ENCODE data around the gene TSHR.

Gene TSHR

GRCh38 chr14:81120501-81120900, 165.1 kb downstream of the TSHR start:
- peaks cover 16 to 45% (median 23%) of the 10 kb centered on the region in 10 experiments for H3K4me1 ChIP-seq
- H4K20me1 ChIP-seq: no peaks in the 10 kb centered on the region
- H3K4me2 ChIP-seq: peak overlapping the region in 4 of 11 experiments; percentile 27 to 59 (median 54); a peak in 5 of 22 replicates
- H3K36me3 ChIP-seq: peaks cover 0 to 1% (median 0%) of the 10 kb centered on the region in 11 experiments; a peak in 1 of 22 replicates
- peak overlapping the region in 5 of 11 experiments; percentile 7 to 60 (median 39); a peak in 10 of 22 replicates for H3K27ac ChIP-seq
- H3K4me3 ChIP-seq: no peak overlapping the region
- no peak overlapping the region; a peak in 1 of 22 replicates for H3K9ac ChIP-seq
- peaks cover 6 to 17% (median 13%) of the 10 kb centered on the region in 11 experiments; a peak in 15 of 22 replicates for H3K9me3 ChIP-seq (replicated peaks in 1 of 11)
- H3K27me3 ChIP-seq: no peaks in the 10 kb centered on the region
- TF ChIP-seq Cebpa-rat (IDR thresholded peaks at IDR 0.05): no peak

GRCh38 chr14:81122326-81122725, 166.9 kb downstream of the TSHR start:
- Histone ChIP-seq H3K4me1 (peaks cover 22 to 52% (median 28%) of the 10 kb centered on the region in 10 experiments), H3K36me3 (peaks cover 0 to 5% (median 0%) of the 10 kb centered on the region in 11 experiments; a peak in 1 of 22 replicates), H3K9ac (no peak overlapping the region), H3K9me3 (replicated peaks in 1 of 11) (peaks cover 17 to 34% (median 24%) of the 10 kb centered on the region in 11 experiments; a peak in 20 of 22 replicates), H3K27ac (peak overlapping the region in 7 of 11 experiments; percentile 37 to 60 (median 52); a peak in 12 of 22 replicates), H3K27me3 (no peaks in the 10 kb centered on the region), H3K4me3 (no peak overlapping the region), H3K4me2 (peak overlapping the region; percentile 26 to 59 (median 39)), H4K20me1 (no peaks in the 10 kb centered on the region)
- TF ChIP-seq Cebpa-rat (IDR thresholded peaks at IDR 0.05): no peak

GRCh38 chr14:81123811-81124210, 168.4 kb downstream of the TSHR start:
- TF ChIP-seq Cebpa-rat (IDR thresholded peaks at IDR 0.05): no peak
- Histone ChIP-seq H3K27me3 (no peaks in the 10 kb centered on the region), H3K9ac (no peak overlapping the region), H3K4me1 (peaks cover 22 to 65% (median 30%) of the 10 kb centered on the region in 10 experiments), H3K4me2 (no peak overlapping the region; a peak in 1 of 22 replicates), H3K9me3 (replicated peaks in 1 of 11) (peaks cover 21 to 43% (median 36%) of the 10 kb centered on the region in 11 experiments; a peak in 20 of 22 replicates), H3K4me3 (no peak overlapping the region), H3K27ac (no peak overlapping the region), H3K36me3 (peaks cover 0 to 5% (median 0%) of the 10 kb centered on the region in 11 experiments; a peak in 1 of 22 replicates), H4K20me1 (no peaks in the 10 kb centered on the region)

- H3K27me3 ChIP-seq: no peaks in the 10 kb centered on the region
- peaks cover 0 to 5% (median 0%) of the 10 kb centered on the region in 11 experiments; a peak in 1 of 22 replicates for H3K36me3 ChIP-seq
- peaks cover 22 to 60% (median 30%) of the 10 kb centered on the region in 10 experiments for H3K4me1 ChIP-seq
- peaks cover 21 to 46% (median 36%) of the 10 kb centered on the region in 11 experiments; a peak in 20 of 22 replicates for H3K9me3 ChIP-seq (replicated peaks in 1 of 11)
- no peaks in the 10 kb centered on the region for H4K20me1 ChIP-seq
- no peak overlapping the region for H3K27ac ChIP-seq
- no peak overlapping the region for H3K9ac ChIP-seq
- H3K4me2 ChIP-seq: peak overlapping the region in 9 of 11 experiments; percentile 16 to 61 (median 33); a peak in 15 of 22 replicates
- TF ChIP-seq Cebpa-rat (IDR thresholded peaks at IDR 0.05): no peak
- H3K4me3 ChIP-seq: no peak overlapping the region
Measured at GRCh38 chr14:81125536-81125935, 170.1 kb downstream of the TSHR start.

- H4K20me1 ChIP-seq: no peaks in the 10 kb centered on the region
- H3K4me3 ChIP-seq: no peak overlapping the region
- H3K27me3 ChIP-seq: no peaks in the 10 kb centered on the region
- peaks cover 17 to 46% (median 30%) of the 10 kb centered on the region in 11 experiments; a peak in 20 of 22 replicates for H3K9me3 ChIP-seq (replicated peaks in 1 of 11)
- TF ChIP-seq Cebpa-rat (IDR thresholded peaks at IDR 0.05): no peak
- H3K4me1 ChIP-seq: peaks cover 10 to 37% (median 17%) of the 10 kb centered on the region in 10 experiments; a peak in 19 of 20 replicates
- H3K9ac ChIP-seq: no peak overlapping the region
- H3K4me2 ChIP-seq: peak overlapping the region in 3 of 11 experiments; percentile 9 to 18 (median 14); a peak in 3 of 22 replicates
- H3K36me3 ChIP-seq: peaks cover 0 to 5% (median 0%) of the 10 kb centered on the region in 11 experiments; a peak in 1 of 22 replicates
- H3K27ac ChIP-seq: peak overlapping the region in 3 of 11 experiments; percentile 6 to 42 (median 35); a peak in 2 of 22 replicates
Measured at GRCh38 chr14:81127785-81128184, 172.4 kb downstream of the TSHR start.

GRCh38 chr14:81129242-81129641, 173.8 kb downstream of the TSHR start:
- Histone ChIP-seq H3K27ac (no peak overlapping the region), H3K4me2 (no peak overlapping the region), H3K27me3 (no peaks in the 10 kb centered on the region), H3K4me1 (peaks cover 7 to 23% (median 12%) of the 10 kb centered on the region in 10 experiments; a peak in 16 of 20 replicates), H4K20me1 (no peaks in the 10 kb centered on the region), H3K4me3 (no peak overlapping the region), H3K9ac (no peak overlapping the region), H3K36me3 (peaks cover 0 to 5% (median 0%) of the 10 kb centered on the region in 11 experiments; a peak in 1 of 22 replicates), H3K9me3 (replicated peaks in 1 of 11) (peaks cover 19 to 49% (median 33%) of the 10 kb centered on the region in 11 experiments; a peak in 21 of 22 replicates)
- no peak for TF ChIP-seq Cebpa-rat (IDR thresholded peaks at IDR 0.05)

- H3K4me3 ChIP-seq: no peak overlapping the region
Measured at GRCh38 chr14:81132468-81132867, 177.0 kb downstream of the TSHR start.

GRCh38 chr14:81133400-81133799, 178.0 kb downstream of the TSHR start:
- no peak for TF ChIP-seq Cebpa-rat (IDR thresholded peaks at IDR 0.05)
- H3K36me3 ChIP-seq: no peaks in the 10 kb centered on the region
- H3K9me3 ChIP-seq (replicated peaks in 1 of 11): peaks cover 11 to 26% (median 20%) of the 10 kb centered on the region in 11 experiments; a peak in 20 of 22 replicates
- H3K4me2 ChIP-seq: no peak overlapping the region
- peaks cover 0 to 3% (median 0%) of the 10 kb centered on the region in 10 experiments; a peak in 3 of 20 replicates for H3K4me1 ChIP-seq
- no peaks in the 10 kb centered on the region for H3K27me3 ChIP-seq
- no peak overlapping the region for H3K27ac ChIP-seq
- H3K4me3 ChIP-seq: no peak overlapping the region
- no peaks in the 10 kb centered on the region for H4K20me1 ChIP-seq
- no peak overlapping the region for H3K9ac ChIP-seq

More at GRCh38 chr14:81132468-81132867, 177.0 kb downstream of the TSHR start:
- no peak overlapping the region for H3K9ac ChIP-seq
- no peak overlapping the region for H3K27ac ChIP-seq
- H4K20me1 ChIP-seq: no peaks in the 10 kb centered on the region
- H3K27me3 ChIP-seq: no peaks in the 10 kb centered on the region
- H3K4me1 ChIP-seq: peaks cover 0 to 11% (median 0%) of the 10 kb centered on the region in 10 experiments; a peak in 6 of 20 replicates
- TF ChIP-seq Cebpa-rat (IDR thresholded peaks at IDR 0.05): no peak
- H3K36me3 ChIP-seq: no peaks in the 10 kb centered on the region
- H3K4me2 ChIP-seq: no peak overlapping the region
- peaks cover 15 to 36% (median 24%) of the 10 kb centered on the region in 11 experiments; a peak in 21 of 22 replicates for H3K9me3 ChIP-seq (replicated peaks in 1 of 11)

- H3K9me3 ChIP-seq (replicated peaks in 1 of 11): peaks cover 11 to 23% (median 19%) of the 10 kb centered on the region in 11 experiments; a peak in 20 of 22 replicates
- H3K27me3 ChIP-seq: no peaks in the 10 kb centered on the region
- H3K36me3 ChIP-seq: no peaks in the 10 kb centered on the region
- TF ChIP-seq Cebpa-rat (IDR thresholded peaks at IDR 0.05): no peak
- no peaks in the 10 kb centered on the region for H4K20me1 ChIP-seq
- peaks cover 0 to 14% (median 0%) of the 10 kb centered on the region in 10 experiments; a peak in 6 of 20 replicates for H3K4me1 ChIP-seq
- no peak overlapping the region for H3K4me2 ChIP-seq
- no peak overlapping the region for H3K4me3 ChIP-seq
- no peak overlapping the region for H3K27ac ChIP-seq
- H3K9ac ChIP-seq: no peak overlapping the region
Measured at GRCh38 chr14:81137316-81137715, 181.9 kb downstream of the TSHR start.
